Stimulated activated naive CD8-positive, alpha-beta T cell treated with anti-CD3 and anti-CD28 coated beads, Interleukin-15, amount 100 ng/mL, for 72 hours (primary cell): ENCODE data around the gene IL1R2.
A peak's percentile ranks its signal among the peaks of the same experiment; 100 is the strongest.

Experiments
- ATAC-seq: fragments of 150-1000 bp; cut with Tn5 transposase; 2 replicates; pipeline ENCODE4 v1.10.0; 2021; ENCODE audit warnings: mild to moderate bottlenecking, moderate library complexity
- DNase-seq, 2 donors: peaks; one replicate each; pipeline ENCODE4 v3.0.0; 2021 to 2022
- H3K27ac Mint-ChIP-seq, 2 donors: one replicate each; pipeline ENCODE4 v1.8.0; 2022; ENCODE audit warnings: mild to moderate bottlenecking in 2 of 2, mixed read lengths in 2 of 2, moderate library complexity in 2 of 2
- H3K27me3 Mint-ChIP-seq: one replicate; pipeline ENCODE4 v1.8.0; 2022; ENCODE audit warnings: mixed read lengths
- H3K4me1 Mint-ChIP-seq: one replicate; pipeline ENCODE4 v1.8.0; 2022; ENCODE audit warnings: mild to moderate bottlenecking, mixed read lengths
- H3K4me3 Mint-ChIP-seq, 2 donors: one replicate each; pipeline ENCODE4 v1.8.0; 2022; ENCODE audit warnings: mild to moderate bottlenecking in 2 of 2, mixed read lengths in 2 of 2, moderate library complexity in 1 of 2
- H3K9me3 Mint-ChIP-seq, 2 donors: one replicate each; pipeline ENCODE4 v1.8.0; 2022; ENCODE audit warnings: mixed read lengths in 2 of 2

The IL1R2 gene

GRCh38 chr2:102048465-102048864 lies 56.7 kb downstream of the IL1R2 start:
- ATAC-seq (no peak), DNase-seq (no peak)
- Mint-ChIP-seq H3K27ac (no peak overlapping the region), H3K4me3 (no peak overlapping the region), H3K9me3 (no peaks in the 10 kb centered on the region), H3K27me3 (peaks cover 36% of the 10 kb centered on the region), H3K4me1 (peaks cover 8% of the 10 kb centered on the region)

GRCh38 chr2:102049756-102050443 lies 58.1 kb downstream of the IL1R2 start:
- Mint-ChIP-seq H3K4me3 (no peak overlapping the region), H3K4me1 (peaks cover under 1% of the 10 kb centered on the region), H3K27ac (no peak overlapping the region), H3K27me3 (peaks cover 23% of the 10 kb centered on the region), H3K9me3 (no peaks in the 10 kb centered on the region)
- ATAC-seq, result no peak
- DNase-seq, result no peak

DNA sequence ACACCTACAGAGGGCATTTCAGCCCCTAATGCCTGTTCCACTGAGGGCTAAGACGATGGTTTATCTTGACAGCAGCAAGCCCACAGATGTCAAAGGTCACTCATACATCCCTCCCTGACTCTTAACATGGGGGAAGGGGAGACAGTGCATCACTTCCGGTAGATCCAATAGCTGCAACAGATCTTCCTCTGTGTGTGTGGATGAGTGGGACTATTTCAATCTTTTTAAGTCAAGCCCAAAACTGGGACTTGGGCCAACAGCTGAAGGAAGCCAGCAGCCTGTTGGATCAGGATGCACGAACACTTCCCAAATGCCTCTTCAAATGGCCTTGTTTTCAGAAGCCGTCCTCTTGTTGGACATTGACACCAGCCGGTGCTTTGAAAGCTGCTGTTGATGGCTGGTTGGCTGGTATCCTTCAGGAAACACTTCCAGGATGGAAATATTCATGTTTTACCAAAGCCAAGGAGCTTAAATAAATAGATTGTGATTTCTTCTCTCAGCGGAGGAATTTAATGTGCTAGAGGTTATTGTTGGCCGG lies 59.2 kb downstream of the IL1R2 start:
- Mint-ChIP-seq H3K4me1 (no peaks in the 10 kb centered on the region), H3K27ac (no peak overlapping the region), H3K9me3 (peaks cover 0 to 3% of the 10 kb centered on the region in 2 donors), H3K27me3 (peaks cover 13% of the 10 kb centered on the region), H3K4me3 (no peak overlapping the region)
- no peak for DNase-seq
- no peak for ATAC-seq

DNA sequence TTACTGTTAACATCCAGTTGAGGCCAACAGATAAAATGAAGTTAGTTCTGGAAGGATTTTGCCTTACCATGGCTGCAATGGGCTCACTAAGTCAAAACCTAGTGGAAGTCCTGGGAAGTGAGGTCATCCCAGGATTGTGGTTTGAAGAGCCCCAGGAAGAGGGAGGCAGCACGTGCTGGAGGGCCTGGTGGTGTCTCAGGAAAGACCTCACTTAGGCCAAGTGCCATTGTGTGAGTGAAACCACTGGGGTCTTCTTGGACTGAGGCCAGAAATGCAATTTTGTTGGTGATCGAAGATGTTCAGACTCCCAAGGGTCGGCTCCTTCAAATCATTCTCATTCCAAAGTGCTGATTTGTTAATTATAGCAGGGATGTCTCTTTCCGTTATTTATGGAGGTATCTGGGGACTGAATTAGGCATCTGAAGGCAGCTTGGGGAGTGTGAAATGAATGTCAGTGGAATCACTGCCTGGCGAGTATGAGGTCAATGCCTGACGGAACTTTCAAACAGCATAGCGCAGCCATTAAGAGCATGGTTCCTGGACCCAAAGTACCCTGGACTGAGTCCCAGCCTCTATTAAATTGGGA lies 60.0 kb downstream of the IL1R2 start:
- Mint-ChIP-seq H3K27me3 (peaks cover 4% of the 10 kb centered on the region), H3K4me1 (no peaks in the 10 kb centered on the region), H3K27ac (no peak overlapping the region), H3K9me3 (peaks cover 0 to 3% of the 10 kb centered on the region in 2 donors), H3K4me3 (no peak overlapping the region)
- ATAC-seq (no peak), DNase-seq (no peak)

DNA sequence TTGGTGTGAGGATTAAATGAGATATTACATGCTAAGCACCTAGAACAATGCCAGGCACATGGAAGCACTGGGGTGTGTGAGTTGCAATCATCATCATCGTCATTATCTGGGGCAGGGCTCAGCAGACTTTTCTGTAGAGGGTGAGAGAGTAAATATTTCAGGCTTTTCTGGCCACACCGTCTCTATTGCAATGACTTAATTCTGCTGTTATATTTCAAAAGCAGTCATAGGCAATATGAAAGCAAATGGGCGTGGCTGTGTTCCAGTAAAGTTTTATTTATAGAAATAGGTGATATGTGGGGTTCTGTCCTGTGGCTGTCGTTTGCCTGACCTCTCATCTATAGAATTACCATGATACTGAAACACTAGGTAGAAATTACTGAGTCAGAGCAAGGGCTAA lies 60.6 kb downstream of the IL1R2 start:
- no peak for ATAC-seq
- Mint-ChIP-seq H3K9me3 (peaks cover 0 to 3% of the 10 kb centered on the region in 2 donors), H3K4me3 (no peak overlapping the region), H3K27ac (no peak overlapping the region), H3K4me1 (no peaks in the 10 kb centered on the region), H3K27me3 (no peaks in the 10 kb centered on the region)
- no peak for DNase-seq

DNA sequence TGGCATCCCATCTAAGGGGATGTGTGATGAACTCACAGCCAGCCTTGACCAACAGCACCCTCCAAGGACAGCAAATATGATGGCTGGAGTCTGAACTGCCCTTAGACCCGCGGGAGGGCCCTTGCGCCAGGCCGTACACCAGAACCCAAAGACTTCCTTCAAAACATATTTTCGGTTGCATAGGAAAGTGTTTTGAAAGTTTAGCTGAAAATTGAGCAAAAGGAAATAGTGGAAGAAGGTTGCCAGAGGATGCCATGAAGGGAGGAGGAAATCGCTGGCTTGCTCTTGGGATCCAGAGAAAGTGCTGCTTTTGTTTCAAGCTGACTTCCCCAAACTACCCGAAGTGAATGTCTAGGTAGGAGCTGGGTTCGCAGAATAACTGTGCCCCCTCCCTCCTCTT lies 61.3 kb downstream of the IL1R2 start:
- ATAC-seq (no peak), DNase-seq (no peak)
- no peaks in the 10 kb centered on the region for H3K27me3 Mint-ChIP-seq
- peaks cover 0 to 3% of the 10 kb centered on the region in 2 donors for H3K9me3 Mint-ChIP-seq
- H3K27ac Mint-ChIP-seq, result no peak overlapping the region
- no peak overlapping the region for H3K4me3 Mint-ChIP-seq
- peaks cover 6% of the 10 kb centered on the region for H3K4me1 Mint-ChIP-seq

DNA sequence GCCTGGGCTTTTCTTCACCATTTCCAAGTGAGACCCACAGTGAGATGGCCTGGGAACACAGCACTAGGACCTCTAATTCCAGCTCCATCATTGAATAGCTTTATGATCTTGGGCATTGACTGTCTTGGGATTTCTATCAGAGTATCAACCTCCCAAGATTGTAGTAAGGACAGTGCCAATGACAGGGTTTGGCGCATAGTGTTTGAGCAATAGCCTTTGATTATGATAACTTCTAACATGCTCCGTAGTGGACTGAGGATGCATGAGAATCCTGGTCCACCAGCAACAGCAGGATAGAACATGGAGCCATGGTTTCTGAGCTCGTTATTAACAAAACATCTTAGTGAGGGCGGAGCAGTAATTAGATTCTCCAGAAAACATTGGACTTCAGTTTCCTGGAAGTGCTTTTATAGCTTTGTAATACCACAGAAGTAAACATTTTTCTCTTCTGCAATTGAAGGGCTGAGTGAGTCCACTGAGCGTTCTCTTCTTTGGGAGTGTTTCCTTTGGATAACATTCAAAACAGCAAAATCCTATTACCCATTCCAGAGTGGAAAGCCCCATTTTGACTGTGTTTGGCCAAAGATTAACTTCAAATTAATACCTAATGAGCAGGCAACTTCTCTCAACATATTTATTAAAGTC lies 63.7 kb downstream of the IL1R2 start:
- H3K4me3 Mint-ChIP-seq, result no peak overlapping the region
- no peak for ATAC-seq
- H3K9me3 Mint-ChIP-seq, result peaks cover 0 to 3% of the 10 kb centered on the region in 2 donors
- DNase-seq, result no peak
- H3K4me1 Mint-ChIP-seq, result peaks cover 6% of the 10 kb centered on the region
- no peak overlapping the region for H3K27ac Mint-ChIP-seq
- H3K27me3 Mint-ChIP-seq, result no peaks in the 10 kb centered on the region

DNA sequence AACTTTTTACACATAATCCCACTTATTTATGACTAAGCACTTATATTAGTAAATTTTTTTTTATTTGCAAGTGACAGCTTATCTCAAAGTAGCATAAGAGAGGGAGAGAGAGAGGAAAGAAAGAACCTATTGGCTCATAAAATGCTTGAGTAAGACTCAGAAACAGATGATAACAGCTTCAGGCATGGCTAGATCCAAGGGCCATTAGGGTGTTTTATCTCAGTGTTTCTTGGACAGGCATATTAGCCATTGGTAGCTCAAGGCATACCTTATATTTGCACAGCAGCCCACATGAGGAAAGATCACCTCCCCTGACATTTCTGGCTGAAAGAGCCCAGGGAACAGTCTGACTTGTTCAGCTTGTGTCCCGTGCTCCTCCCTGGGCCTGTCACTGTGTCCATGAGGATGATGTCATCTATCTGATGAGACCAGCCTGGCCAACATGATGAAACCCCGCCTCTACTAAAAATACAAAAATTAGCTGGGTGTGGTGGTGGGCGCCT lies 64.4 kb downstream of the IL1R2 start:
- Mint-ChIP-seq H3K27me3 (no peaks in the 10 kb centered on the region), H3K4me3 (no peak overlapping the region), H3K27ac (no peak overlapping the region), H3K9me3 (peaks cover 0 to 3% of the 10 kb centered on the region in 2 donors), H3K4me1 (peaks cover 6% of the 10 kb centered on the region)
- DNase-seq (no peak), ATAC-seq (no peak)

GRCh38 chr2:102057502-102058292 lies 65.9 kb downstream of the IL1R2 start:
- peak in 1 of 2 donors; percentile 22 for DNase-seq
- H3K4me1 Mint-ChIP-seq, result peaks cover 15% of the 10 kb centered on the region

DNA sequence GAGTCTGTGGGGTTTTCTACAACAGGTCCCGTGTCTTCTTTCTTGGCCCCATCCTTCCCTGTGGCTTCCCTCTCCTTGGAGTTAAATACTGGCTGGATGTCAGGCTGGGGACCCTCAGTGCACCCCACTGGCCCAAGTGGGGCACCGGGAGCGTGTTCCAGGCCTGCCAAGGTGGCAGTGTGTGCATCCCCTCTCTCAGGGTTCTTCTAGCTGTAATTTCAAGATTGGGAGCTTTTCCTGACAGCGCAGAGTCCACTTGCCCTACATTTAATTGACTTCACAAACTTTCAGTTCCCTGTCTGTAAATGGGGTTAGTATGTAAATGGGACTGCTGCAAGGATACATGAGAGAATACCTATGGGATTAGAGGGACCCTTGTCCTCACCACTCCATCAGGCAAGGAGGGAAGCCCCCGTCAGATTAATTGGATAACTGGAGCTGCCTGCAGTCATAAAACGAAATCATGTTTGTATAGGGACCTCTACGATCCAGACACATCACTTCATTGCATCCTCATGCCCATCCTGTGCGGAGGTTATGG lies 66.6 kb downstream of the IL1R2 start:
- ATAC-seq (no peak), DNase-seq (no peak)
- H3K9me3 Mint-ChIP-seq, result peaks cover 0 to 3% of the 10 kb centered on the region in 2 donors
- peaks cover 22% of the 10 kb centered on the region for H3K4me1 Mint-ChIP-seq
- H3K27ac Mint-ChIP-seq, result no peak overlapping the region
- no peaks in the 10 kb centered on the region for H3K27me3 Mint-ChIP-seq
- H3K4me3 Mint-ChIP-seq, result no peak overlapping the region

More at GRCh38 chr2:102057502-102058292, 65.9 kb downstream of the IL1R2 start:
- Mint-ChIP-seq H3K4me3 (no peak overlapping the region), H3K27ac (no peak overlapping the region), H3K27me3 (no peaks in the 10 kb centered on the region), H3K9me3 (peaks cover 0 to 3% of the 10 kb centered on the region in 2 donors)
- ATAC-seq, result peak; percentile 68

DNA sequence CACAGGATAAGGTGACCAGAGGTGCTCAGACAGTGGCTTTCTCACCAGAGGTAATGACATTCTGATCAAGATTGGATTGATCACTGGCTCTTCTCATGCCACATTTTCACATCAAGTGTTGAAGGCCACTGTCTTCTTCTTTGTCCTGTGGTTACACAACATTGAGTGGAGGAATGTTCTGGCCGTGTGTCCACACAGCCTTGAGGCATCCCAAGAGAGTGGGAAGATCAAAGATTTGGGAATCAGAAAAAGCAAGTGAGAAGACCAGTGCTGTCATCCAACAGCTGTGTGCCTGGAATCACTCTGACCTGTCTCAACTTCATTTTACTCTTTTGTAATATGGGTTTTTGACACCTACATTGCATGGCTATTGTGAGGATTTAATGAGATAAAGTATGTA lies 67.4 kb downstream of the IL1R2 start:
- peaks cover 30% of the 10 kb centered on the region for H3K4me1 Mint-ChIP-seq
- ATAC-seq (no peak), DNase-seq (no peak)
- peaks cover 0 to 3% of the 10 kb centered on the region in 2 donors for H3K9me3 Mint-ChIP-seq
- H3K27ac Mint-ChIP-seq, result no peak overlapping the region
- no peaks in the 10 kb centered on the region for H3K27me3 Mint-ChIP-seq
- H3K4me3 Mint-ChIP-seq, result no peak overlapping the region

DNA sequence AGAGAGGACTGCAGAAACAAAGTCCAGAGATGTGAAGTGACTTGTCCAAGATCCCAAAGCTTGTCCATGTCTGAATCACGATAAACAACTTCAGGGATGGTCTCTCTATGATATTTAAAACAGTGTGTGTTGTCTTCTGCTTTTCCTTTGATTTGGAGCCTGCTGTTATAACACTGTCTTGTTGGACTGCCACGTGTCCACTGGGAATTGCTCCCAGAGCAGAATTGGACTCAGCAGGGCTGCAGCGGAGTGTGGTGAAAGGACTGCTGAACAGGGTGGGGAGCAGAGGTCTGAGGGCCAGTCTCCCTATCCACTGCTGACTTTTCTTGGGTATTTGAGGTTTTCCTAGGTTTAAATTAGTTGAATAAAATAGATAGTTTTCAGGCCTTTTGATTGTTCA lies 68.3 kb downstream of the IL1R2 start:
- no peak for DNase-seq
- Mint-ChIP-seq H3K27ac (no peak overlapping the region), H3K27me3 (no peaks in the 10 kb centered on the region)

GRCh38 chr2:102060792-102061191 lies 69.0 kb downstream of the IL1R2 start:
- Mint-ChIP-seq H3K9me3 (peaks cover 0 to 7% of the 10 kb centered on the region in 2 donors), H3K4me3 (no peak overlapping the region), H3K4me1 (peaks cover 40% of the 10 kb centered on the region), H3K27me3 (peaks cover 1% of the 10 kb centered on the region), H3K27ac (no peak overlapping the region)
- ATAC-seq (no peak), DNase-seq (no peak)

More for the DNA sequence above, 68.3 kb downstream of the IL1R2 start:
- peaks cover 39% of the 10 kb centered on the region for H3K4me1 Mint-ChIP-seq
- ATAC-seq, result no peak
- no peak overlapping the region for H3K4me3 Mint-ChIP-seq
- peaks cover 0 to 3% of the 10 kb centered on the region in 2 donors for H3K9me3 Mint-ChIP-seq

- Mint-ChIP-seq H3K4me3 (no peak overlapping the region), H3K27ac (no peak overlapping the region), H3K4me1 (peaks cover 40% of the 10 kb centered on the region), H3K9me3 (peaks cover 0 to 8% of the 10 kb centered on the region in 2 donors), H3K27me3 (peaks cover 6% of the 10 kb centered on the region)
- ATAC-seq, result no peak
- DNase-seq, result no peak
Measured at GRCh38 chr2:102061286-102061699, 69.5 kb downstream of the IL1R2 start.
